NCI-H2196 (cell line): ENCODE measurements around the gene SELENOK.
A peak's percentile ranks its signal among the peaks of the same experiment; 100 is the strongest.

Experiments
- DNase-seq: peaks from one replicate; lab custom pipeline; 2025; ENCODE audit not compliant: unreplicated experiment; lab: John Stamatoyannopoulos, UW

The SELENOK gene

GRCh38 chr3:53884623-53885022, 7.0 kb downstream of the SELENOK start:
- DNase-seq: no peak

DNA sequence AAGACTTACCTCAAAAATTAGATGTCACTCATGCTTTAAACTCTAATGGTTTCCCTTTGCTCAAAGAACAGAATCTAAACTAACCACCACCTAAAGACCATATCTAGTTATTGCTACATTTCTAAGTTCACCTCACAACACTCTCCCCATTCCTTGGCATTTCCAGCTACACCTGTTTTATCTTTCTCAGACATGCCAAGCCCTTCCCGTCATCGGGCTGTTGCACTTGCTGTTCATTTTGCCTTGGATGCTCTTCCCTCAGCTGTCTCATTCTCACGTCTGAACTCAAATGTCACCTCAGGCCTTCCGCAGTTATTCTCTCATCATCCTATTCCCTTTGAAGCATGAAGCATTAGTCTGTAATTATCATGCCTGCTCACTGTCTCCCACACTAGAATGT, 8.7 kb downstream of the SELENOK start:
- no peak for DNase-seq

DNA sequence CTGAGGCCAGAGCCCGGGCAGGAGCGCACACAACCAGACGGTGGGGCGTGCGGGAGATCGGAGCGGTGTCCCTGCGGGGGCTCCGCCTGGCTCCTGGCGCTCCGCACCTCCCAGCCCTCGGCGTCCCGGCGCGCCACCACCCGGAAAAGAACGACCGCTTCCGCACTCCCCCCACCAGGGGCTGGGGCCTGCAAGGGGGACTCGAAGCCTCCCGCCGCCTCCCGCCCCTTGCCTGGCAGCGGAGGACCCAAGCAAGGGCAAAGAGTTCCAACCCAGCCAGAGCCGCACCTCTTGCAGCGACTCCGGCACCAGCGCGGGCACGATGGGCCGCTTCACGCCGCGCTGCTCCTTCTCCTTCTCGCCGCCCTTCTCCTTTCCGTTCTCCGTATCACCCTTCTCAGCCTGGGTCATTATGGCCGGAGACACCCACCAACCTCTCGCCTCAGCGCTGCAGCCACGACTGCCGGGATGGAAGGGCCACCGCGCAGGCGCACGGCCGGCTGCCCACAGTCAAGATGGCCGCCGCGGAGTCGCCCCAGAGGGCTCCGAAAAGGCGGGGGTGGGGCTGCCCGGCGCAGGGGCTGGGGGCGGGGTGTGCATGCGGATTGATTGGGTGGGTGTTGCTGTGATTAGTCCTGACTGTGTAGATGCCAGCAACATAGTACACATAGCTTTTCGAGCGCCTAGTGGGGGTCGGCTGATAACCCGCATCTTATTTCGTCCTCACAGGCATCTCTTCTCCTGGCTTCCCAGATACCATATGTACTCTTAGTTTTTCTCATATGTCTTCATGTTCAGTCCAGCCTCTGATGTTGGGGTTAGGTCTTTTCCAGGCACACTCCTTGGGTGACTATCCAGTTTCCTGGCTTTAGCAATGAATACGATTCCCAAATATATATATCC, 9.7 kb downstream of the SELENOK start, which contains the start of gene ACTR8:
Gene ACTR8 (minus strand): TSS at position 462 of the 903 bp plus-strand sequence. CDS start 51 bp downstream, at position 411.
- peak; percentile 14 for DNase-seq

- DNase-seq: no peak
These were observed 11.0 kb downstream of the SELENOK start for GRCh38 chr3:53880396-53881345.

DNA sequence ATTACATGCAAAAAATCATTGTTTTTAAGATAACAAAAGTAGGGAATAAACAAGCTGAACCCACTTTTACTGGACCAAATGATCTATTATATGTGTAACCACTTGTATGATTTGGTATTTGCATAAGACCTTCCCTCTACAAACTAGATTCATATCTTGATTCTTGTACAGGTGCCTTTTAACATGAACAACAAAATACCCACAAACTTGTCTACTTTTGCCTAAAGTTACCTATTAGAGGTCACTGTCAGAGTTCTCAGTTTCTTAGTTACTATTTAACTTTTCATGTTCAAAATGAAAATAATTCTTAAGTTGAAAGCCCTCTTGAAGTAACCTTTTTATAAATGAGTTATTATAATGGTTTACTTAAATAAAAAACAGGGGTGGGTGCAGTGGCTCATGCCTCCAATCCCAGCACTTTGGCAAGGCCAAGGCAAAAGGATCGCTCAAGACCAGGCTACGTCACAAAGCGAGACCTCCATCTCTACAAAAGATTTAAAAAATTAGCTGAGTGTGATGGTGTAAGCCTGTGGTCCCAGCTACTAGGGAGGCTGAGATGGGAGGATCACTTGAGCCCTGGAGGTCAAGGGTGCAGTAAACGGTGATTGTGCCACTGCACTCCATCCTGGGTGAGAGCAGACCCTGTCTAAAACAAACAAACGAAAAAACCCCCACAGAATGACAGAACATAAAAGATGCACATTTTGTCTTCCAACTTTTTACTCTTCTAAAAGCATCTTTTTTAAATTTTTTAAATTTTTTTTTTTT, 25.7 kb downstream of the SELENOK start:
- DNase-seq: no peak

DNA sequence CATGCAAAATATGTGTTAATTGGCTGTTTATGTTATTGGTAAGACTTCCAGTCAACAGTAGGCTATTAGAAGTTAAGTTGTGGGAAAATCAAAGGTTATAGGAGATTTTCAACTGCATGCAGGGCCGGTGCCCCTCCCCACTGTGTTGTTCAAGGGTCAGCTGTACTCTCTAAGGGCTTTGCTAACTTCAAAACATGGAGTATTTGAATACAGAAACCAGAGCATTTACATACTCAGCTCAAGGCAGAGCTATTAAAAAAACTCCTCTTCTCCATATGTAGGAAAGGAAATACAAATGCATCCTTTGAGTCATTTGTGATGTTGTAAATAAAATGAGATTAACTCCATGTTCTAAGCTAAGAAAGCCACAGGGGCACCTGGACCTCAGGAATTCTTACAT, 28.5 kb downstream of the SELENOK start:
- DNase-seq: no peak

GRCh38 chr3:53862241-53862640, 29.4 kb downstream of the SELENOK start:
- no peak for DNase-seq

DNA sequence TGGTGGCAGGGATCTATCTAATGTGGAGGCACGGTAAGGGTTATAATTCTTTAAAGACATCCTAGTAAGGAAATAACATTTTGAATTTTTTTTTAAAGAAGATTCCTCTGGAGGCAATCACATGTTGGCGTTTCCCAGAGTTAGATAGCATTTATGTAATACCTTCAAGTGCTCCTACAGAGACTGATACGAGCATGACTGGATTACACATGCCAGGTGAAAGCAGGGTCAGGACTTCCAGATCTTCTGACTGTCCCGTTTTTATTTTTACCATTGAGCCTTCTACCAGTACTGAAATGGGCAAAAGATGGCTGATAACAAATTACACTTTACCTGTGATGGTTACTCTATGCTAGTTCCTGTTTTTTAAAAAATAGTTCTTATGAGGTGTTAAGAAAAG, 31.5 kb downstream of the SELENOK start:
- no peak for DNase-seq

GRCh38 chr3:53859178-53859577, 32.5 kb downstream of the SELENOK start:
- no peak for DNase-seq

DNA sequence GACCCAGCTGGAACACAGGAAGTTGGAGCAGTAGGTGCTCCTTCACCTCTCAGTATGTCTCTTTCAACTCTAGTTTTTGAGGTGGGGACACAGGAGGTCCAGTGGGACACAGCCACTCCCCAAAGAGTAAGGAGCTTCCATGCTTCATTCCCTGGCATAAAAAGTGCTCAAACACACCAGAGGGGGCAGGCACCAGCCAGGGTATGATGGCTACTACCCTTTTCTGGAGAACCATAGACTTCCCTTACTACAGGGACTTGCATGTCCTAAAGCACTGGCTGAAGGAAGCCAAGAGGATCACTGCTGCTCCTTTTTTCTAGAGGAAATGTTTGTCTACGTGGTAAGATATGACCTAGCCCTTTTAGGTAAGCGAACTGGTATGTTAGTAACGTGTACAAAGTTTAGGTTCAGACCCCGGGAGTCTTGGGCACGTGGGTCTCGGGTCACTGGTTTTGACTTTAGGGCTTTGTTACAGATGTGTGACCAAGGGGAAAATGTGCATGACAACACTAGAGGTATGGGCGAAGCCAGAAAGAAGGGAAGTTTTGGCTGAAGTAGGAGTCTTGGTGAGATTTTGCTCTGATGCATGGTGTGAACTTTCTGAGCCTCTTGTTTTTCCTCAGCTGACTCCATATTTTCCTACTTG, 33.4 kb downstream of the SELENOK start:
- no peak for DNase-seq

DNA sequence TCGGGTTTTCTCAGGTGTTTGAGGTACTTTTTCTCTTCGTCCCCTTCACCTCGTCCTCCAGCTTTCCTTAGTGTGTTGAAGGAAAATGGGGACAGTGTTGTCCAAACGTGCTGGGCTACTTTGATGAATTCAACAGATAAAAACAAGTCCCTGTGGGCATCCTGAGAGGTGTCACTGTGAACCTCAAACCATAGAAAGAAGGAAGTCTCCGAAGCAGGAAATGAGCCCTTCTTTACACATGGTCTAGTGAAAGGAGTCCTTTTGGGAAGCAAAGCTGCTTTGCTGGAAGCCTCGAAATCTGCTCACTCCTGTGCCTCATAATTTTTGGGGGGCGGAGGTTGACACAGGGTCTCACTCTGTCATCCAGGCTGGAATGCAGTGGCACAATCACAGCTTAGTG, 34.7 kb downstream of the SELENOK start:
- DNase-seq: no peak

GRCh38 chr3:53850895-53851294, 40.8 kb downstream of the SELENOK start:
- DNase-seq: no peak

DNA sequence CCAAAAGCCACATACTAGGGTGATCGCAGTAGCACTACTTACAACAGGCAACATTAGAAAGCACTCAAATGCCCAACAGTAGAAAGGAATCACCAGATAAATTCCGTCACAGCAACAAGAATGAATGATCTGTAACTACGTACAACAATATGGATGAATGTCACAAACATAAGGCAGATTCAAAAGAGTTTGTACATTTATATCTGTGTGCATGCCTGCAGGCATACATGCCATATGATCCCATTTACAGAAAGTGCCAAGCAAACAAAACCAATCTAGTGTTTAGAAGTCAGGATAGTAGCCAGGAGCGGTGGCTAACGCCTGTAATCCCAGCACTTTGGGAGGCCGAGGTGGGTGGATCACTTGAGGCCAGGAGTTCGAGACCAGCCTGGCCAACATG, 41.7 kb downstream of the SELENOK start:
- no peak for DNase-seq

DNA sequence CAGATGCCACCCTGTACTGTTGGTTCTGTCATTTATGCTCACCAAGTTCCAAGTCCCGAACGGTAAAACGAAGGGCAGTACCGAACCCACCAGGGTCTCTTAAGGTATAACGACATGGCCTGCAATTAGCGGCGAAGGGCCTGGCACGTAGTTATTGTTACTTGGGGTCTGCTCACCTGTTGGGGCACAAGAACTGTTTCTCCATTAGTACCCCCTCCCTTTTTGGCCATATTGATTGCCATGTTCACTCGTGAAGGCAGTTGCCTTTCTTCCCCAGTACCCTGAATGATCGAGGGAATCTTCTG, 44.9 kb downstream of the SELENOK start:
- no peak for DNase-seq

- DNase-seq: peak; percentile 75
These were observed 45.4 kb downstream of the SELENOK start, which contains the start of the genes CHDH and IL17RB for GRCh38 chr3:53846134-53846850. Gene CHDH (minus strand): TSS chr3:53846419. CDS start chr3:53824008, 22,411 bp downstream. Gene IL17RB (plus strand): TSS chr3:53846568. CDS start chr3:53846589, 21 bp downstream.

GRCh38 chr3:53845881-53846133, 45.9 kb downstream of the SELENOK start:
- DNase-seq: no peak

- peak; percentile 26 for DNase-seq
These were observed 46.4 kb downstream of the SELENOK start for GRCh38 chr3:53845103-53845880.

DNA sequence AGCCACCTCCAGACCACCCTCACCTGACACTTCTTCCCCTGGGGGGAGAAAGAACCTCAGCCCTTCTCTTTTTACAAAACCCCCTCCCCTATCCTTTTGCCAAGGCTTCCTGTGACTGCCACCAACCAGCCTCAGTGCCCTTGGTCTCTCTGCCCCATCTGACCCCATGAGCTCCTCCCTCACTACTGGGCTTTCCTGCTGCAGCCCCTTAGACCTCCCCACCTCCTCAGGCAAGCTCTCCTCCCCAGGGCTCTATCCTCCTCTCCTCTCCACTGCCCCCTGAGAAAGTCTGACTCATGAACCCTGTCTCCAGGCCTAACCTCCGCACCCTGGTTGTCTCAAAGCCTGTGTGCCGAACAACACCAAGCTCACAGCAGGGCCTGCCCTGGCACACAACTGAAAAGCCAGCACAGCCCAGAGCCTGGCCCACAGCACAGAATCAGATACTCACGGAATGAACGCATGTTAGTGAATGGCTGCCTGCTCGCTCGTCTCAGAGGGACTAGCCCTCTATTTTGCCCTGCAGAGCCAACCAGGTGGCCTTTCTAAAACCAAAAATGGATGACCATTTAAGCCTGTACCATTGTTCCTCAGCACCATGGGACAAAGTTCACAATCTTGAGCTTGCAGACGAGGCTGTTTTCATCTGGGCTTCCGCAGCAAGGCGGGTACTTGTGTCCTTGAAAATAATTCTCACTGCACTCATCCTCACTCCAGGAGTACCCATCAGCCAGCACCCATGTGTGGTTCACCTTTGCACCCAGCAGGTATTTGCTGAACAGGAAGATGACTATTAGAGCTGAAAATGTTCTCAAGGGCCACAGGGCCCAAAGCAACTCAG, 47.2 kb downstream of the SELENOK start:
- DNase-seq: no peak
